ENCODE measurements around the gene SLCO2B1.

Gene SLCO2B1

GRCh38 chr11:75214843-75215242 lies 63.9 kb downstream of the SLCO2B1 start:
- ATAC-seq: no peak

GRCh38 chr11:75219869-75220268 lies 69.0 kb downstream of the SLCO2B1 start:
- TF ChIP-seq, protein P1, sequence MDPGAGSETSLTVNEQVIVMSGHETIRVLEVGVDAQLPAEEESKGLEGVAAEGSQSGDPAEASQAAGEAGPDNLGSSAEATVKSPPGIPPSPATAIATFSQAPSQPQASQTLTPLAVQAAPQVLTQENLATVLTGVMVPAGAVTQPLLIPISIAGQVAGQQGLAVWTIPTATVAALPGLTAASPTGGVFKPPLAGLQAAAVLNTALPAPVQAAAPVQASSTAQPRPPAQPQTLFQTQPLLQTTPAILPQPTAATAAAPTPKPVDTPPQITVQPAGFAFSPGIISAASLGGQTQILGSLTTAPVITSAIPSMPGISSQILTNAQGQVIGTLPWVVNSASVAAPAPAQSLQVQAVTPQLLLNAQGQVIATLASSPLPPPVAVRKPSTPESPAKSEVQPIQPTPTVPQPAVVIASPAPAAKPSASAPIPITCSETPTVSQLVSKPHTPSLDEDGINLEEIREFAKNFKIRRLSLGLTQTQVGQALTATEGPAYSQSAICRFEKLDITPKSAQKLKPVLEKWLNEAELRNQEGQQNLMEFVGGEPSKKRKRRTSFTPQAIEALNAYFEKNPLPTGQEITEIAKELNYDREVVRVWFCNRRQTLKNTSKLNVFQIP (CRISPR knock-in tag; IDR thresholded peaks at IDR 0.05; ENCODE audit: borderline replicate concordance, low read depth): no peak
- TF ChIP-seq OSR1 (CRISPR knock-in tag; IDR thresholded peaks at IDR 0.05): no peak
- ATAC-seq: no peak

More at GRCh38 chr11:75214843-75215242, 63.9 kb downstream of the SLCO2B1 start:
- TF ChIP-seq ZC3H10 (CRISPR knock-in tag; IDR thresholded peaks at IDR 0.05) (no peak), TCF4 (CRISPR knock-in tag; IDR thresholded peaks at IDR 0.05; ENCODE audit: borderline replicate concordance) (no peak), CSDC2 (CRISPR knock-in tag; IDR thresholded peaks at IDR 0.05) (no peak), PPARA (CRISPR knock-in tag; IDR thresholded peaks at IDR 0.05; ENCODE audit: borderline replicate concordance) (no peak), SNAI2 (CRISPR knock-in tag; IDR thresholded peaks at IDR 0.05) (no peak), GLIS3 (CRISPR knock-in tag; IDR thresholded peaks at IDR 0.05) (no peak), ZNF70 (CRISPR knock-in tag; IDR thresholded peaks at IDR 0.05) (no peak), ARNTL (CRISPR knock-in tag; IDR thresholded peaks at IDR 0.05; ENCODE audit: borderline replicate concordance, low read depth) (no peak), CSRNP3 (CRISPR knock-in tag; IDR thresholded peaks at IDR 0.05) (no peak), CREB5 (CRISPR knock-in tag; IDR thresholded peaks at IDR 0.05; ENCODE audit: low read depth) (no peak), OSR1 (CRISPR knock-in tag; IDR thresholded peaks at IDR 0.05) (no peak), PATZ1 (CRISPR knock-in tag; IDR thresholded peaks at IDR 0.05; ENCODE audit: borderline replicate concordance) (no peak), ZNF565 (CRISPR knock-in tag; conservative IDR thresholded peaks at IDR 0.05; ENCODE audit: low read depth) (no peak), ZNF8 (CRISPR knock-in tag; IDR thresholded peaks at IDR 0.05) (no peak), ISL1 (CRISPR knock-in tag; IDR thresholded peaks at IDR 0.05) (no peak), ZFP3 (CRISPR knock-in tag; IDR thresholded peaks at IDR 0.05) (no peak)
- TF ChIP-seq, protein P1 (CRISPR knock-in tag; IDR thresholded peaks at IDR 0.05; ENCODE audit: borderline replicate concordance, low read depth): no peak

- ATAC-seq: peak; percentile 50
- no peak for TF ChIP-seq ARNTL (CRISPR knock-in tag; IDR thresholded peaks at IDR 0.05; ENCODE audit: borderline replicate concordance, low read depth)
- no peak for TF ChIP-seq PPARA (CRISPR knock-in tag; IDR thresholded peaks at IDR 0.05; ENCODE audit: borderline replicate concordance)
- no peak for TF ChIP-seq ZFP30 (CRISPR knock-in tag; IDR thresholded peaks at IDR 0.05)
These were observed 73.2 kb downstream of the SLCO2B1 start for GRCh38 chr11:75223954-75224643.

- ATAC-seq: no peak
- TF ChIP-seq BACH2 (CRISPR knock-in tag; IDR thresholded peaks at IDR 0.05; ENCODE audit: borderline replicate concordance): no peak
- no peak for TF ChIP-seq CREB5 (CRISPR knock-in tag; IDR thresholded peaks at IDR 0.05; ENCODE audit: low read depth)
- TF ChIP-seq SNAI2 (CRISPR knock-in tag; IDR thresholded peaks at IDR 0.05): no peak
- TF ChIP-seq CSRNP3 (CRISPR knock-in tag; IDR thresholded peaks at IDR 0.05): no peak
- no peak for TF ChIP-seq ESRRG (CRISPR knock-in tag; IDR thresholded peaks at IDR 0.05)
- TF ChIP-seq ZFP3 (CRISPR knock-in tag; IDR thresholded peaks at IDR 0.05): no peak
- TF ChIP-seq ZNF70 (CRISPR knock-in tag; IDR thresholded peaks at IDR 0.05): no peak
- no peak for TF ChIP-seq PATZ1 (CRISPR knock-in tag; IDR thresholded peaks at IDR 0.05; ENCODE audit: borderline replicate concordance)
- no peak for TF ChIP-seq PPARA (CRISPR knock-in tag; IDR thresholded peaks at IDR 0.05; ENCODE audit: borderline replicate concordance)
- no peak for TF ChIP-seq ZFP30 (CRISPR knock-in tag; IDR thresholded peaks at IDR 0.05)
- no peak for TF ChIP-seq RARB (CRISPR knock-in tag; IDR thresholded peaks at IDR 0.05)
These were observed 74.9 kb downstream of the SLCO2B1 start for GRCh38 chr11:75225794-75226193.

Measured in SK-N-SH treated with all-trans-retinoic acid at 6 μM for 48 hours (cell line).